ENCODE measurements around the gene EGFR.
"Not testable (repeated sequence)": the region's sequence is repeated elsewhere in the genome, so short reads cannot be mapped to it uniquely, and the experiment has no call there.

EGFR gene

DNA sequence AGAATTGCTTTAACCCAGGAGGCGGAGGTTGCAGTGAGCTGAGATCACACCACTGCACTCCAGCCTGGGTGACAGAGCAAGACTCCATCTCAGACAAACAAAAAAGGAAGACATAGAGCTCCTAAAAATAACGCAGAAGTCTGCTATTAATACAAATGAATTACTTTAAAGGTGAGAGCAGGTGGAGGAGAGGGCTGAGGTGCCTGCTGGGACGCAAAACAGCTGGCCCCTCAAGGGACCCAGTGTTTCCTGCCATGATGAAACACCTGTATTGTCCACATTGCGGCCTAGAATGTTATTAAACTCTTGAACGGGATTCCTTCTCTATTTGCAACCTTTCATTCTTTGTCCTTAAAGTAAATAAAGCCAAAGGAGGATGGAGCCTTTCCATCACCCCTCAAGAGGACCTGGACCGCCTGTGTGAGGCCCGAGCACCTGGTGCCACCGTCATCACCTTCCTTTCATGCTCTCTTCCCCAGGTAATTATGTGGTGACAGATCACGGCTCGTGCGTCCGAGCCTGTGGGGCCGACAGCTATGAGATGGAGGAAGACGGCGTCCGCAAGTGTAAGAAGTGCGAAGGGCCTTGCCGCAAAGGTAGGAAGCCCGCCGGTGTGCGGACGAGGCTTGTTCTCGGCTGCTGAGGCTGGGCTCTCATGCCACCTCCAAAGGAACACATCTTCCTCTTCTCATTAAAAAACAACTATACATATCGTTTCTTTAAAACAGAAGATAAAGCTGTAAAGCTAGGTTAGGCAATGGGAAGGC lies 136.7 kb downstream of the EGFR start:
- no peak for DNase-seq

GRCh38 chr7:55156919-55157763 lies 138.3 kb downstream of the EGFR start:
- no peak for DNase-seq

- no peak for DNase-seq
These were observed 138.9 kb downstream of the EGFR start for GRCh38 chr7:55157764-55158105.

GRCh38 chr7:55158541-55159382 lies 139.9 kb downstream of the EGFR start:
- DNase-seq: no peak

GRCh38 chr7:55160539-55160938 lies 141.7 kb downstream of the EGFR start:
- no peak for DNase-seq

DNA sequence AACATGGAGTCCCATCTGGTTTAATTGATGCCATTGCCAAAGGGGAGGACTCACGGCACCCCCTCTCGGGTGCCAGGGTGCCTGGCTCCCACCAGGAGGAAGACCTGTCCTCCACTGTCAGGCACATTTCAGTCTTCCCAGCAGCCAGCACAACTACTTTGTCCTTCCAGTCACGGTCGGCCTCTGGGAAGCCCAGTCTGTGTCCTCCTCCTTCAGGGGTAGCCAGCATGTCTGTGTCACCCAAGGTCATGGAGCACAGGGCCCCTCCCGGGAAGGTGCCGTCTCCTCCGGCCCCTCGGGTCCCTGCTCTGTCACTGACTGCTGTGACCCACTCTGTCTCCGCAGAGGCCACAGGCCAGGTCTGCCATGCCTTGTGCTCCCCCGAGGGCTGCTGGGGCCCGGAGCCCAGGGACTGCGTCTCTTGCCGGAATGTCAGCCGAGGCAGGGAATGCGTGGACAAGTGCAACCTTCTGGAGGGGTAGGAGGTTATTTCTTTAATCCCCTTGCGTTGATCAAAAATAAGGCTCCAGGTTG lies 142.4 kb downstream of the EGFR start:
- no peak for DNase-seq

DNA sequence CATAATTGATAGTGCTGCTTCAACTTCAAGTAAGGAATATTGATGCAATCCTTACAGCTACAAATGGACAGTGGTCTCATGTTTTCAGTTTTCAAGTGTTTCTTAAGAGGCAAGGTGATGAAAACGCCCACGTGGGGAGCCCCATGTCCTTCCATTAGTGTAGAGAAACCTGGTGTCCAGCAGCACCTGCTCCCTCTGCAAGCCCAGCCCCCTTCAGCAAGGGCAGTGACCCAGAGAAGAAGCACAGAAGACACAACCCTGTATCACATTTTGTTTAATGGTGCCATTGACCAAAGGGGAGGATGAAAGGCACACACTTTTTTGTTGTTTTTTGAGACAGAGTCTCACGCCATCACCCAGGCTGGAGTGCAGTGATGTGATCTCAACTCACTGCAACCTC lies 143.7 kb downstream of the EGFR start:
- DNase-seq: no peak

- DNase-seq: no peak
These were observed 144.9 kb downstream of the EGFR start for GRCh38 chr7:55163733-55164132.

DNA sequence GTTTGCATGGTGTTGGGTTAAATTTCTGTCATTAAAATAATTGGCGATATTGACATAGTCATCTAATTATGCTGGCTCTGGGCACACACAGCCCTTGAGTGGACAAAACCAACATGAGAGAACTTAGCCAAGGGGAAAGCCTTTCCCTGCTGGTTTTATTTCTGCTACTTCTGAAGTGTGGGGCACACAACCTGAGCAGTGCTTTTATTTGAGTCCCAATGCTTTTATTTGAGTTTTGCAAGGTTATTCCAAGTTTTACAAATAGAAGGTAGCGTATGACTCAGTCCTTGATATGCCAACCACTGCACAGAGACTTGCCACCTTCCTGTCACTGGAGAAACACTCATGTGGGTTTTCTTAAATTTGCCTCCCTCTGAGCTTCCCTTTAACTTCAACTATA lies 145.7 kb downstream of the EGFR start:
- DNase-seq: no peak

GRCh38 chr7:55165176-55165861 lies 146.5 kb downstream of the EGFR start:
- DNase-seq: no peak

- not testable (repeated sequence) for DNase-seq
These were observed 148.5 kb downstream of the EGFR start for GRCh38 chr7:55167296-55167695.

DNA sequence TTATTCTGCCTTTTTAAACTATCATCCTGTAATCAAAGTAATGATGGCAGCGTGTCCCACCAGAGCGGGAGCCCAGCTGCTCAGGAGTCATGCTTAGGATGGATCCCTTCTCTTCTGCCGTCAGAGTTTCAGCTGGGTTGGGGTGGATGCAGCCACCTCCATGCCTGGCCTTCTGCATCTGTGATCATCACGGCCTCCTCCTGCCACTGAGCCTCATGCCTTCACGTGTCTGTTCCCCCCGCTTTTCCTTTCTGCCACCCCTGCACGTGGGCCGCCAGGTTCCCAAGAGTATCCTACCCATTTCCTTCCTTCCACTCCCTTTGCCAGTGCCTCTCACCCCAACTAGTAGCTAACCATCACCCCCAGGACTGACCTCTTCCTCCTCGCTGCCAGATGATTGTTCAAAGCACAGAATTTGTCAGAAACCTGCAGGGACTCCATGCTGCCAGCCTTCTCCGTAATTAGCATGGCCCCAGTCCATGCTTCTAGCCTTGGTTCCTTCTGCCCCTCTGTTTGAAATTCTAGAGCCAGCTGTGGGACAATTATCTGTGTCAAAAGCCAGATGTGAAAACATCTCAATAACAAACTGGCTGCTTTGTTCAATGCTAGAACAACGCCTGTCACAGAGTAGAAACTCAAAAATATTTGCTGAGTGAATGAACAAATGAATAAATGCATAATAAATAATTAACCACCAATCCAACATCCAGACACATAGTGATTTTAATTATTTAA lies 151.7 kb downstream of the EGFR start:
- no peak for DNase-seq

DNA sequence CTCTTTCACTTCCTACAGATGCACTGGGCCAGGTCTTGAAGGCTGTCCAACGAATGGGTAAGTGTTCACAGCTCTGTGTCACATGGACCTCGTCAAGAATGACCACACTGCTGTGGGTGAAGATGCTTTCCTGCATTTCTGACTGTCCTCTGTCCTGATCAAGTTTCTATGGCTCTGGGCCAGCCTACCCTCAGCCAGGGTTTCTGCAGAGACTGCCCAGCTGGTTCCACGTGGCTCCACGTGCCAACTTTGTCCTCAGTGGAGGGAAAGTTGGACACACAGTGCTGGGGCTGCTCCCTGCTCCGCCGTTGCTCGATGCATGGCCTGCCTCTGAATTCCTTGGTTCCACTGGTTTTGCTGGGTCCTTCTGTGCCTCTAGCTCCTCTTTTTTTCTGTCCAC lies 152.3 kb downstream of the EGFR start:
- DNase-seq: no peak

- no peak for DNase-seq
These were observed 153.3 kb downstream of the EGFR start for GRCh38 chr7:55172161-55172560.

GRCh38 chr7:55172881-55173609 lies 154.2 kb downstream of the EGFR start:
- no peak for DNase-seq

GRCh38 chr7:55173671-55174070 lies 154.9 kb downstream of the EGFR start:
- no peak for DNase-seq

- no peak for DNase-seq
These were observed 155.6 kb downstream of the EGFR start for GRCh38 chr7:55174456-55174855.

GRCh38 chr7:55174856-55175255 lies 156.0 kb downstream of the EGFR start:
- DNase-seq: no peak

GRCh38 chr7:55177068-55177530 lies 158.3 kb downstream of the EGFR start:
- DNase-seq: no peak

GRCh38 chr7:55177589-55178261 lies 158.9 kb downstream of the EGFR start:
- DNase-seq: no peak

Data from CD4-positive, alpha-beta T cell treated with Interleukin-15 for 1 hour (primary cell).